HG02571 (cell line): Measurements from ENCODE around the gene CHL1.

Source experiments
- ATAC-seq: cut with Tn5 transposase; IDR thresholded peaks from one replicate; pipeline ENCODE4 v1.9.1; 2021; ENCODE audit warnings: mild to moderate bottlenecking, moderate library complexity; ENCODE audit not compliant: unreplicated experiment

The CHL1 gene

DNA sequence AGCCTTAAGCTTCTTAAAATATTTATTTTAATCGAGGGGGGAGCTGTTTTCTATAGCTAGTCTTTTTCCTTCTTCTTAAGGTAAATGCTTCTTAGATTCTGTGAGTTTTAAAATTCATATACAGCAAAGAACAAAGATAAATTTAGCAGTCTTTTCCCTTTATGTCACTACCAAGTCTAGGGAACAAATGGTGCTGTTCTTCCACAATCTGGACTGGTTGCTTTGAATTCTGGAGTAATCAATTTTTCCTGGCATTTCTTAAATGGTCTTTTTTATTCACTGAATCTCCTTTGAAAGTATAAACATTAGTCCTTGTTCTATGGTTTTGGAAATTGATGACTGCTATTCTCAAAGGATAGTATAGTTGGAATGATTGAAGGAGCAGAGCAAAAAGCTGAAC is 82.8 kb downstream of the CHL1 start:
- ATAC-seq, result no peak

DNA sequence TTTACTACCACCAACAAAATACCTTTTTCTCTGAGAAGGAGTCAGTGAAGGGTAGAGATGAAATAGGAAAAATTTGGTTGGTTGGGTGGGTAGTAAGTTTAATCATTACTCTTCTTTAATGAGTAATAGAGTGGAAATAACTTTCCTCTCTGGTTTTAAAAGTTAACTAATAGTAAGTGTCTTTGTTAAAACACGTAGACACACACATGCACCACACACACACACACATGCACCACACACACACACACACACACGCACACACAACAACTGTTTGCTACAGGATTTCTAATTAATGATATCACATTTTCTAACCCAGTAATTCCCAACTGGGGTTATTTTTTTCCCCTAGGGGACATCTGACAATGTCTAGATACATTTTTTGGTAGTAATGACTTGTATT is 84.1 kb downstream of the CHL1 start:
- ATAC-seq, result no peak

GRCh38 chr3:284322-284721 is 87.8 kb downstream of the CHL1 start:
- ATAC-seq, result no peak

DNA sequence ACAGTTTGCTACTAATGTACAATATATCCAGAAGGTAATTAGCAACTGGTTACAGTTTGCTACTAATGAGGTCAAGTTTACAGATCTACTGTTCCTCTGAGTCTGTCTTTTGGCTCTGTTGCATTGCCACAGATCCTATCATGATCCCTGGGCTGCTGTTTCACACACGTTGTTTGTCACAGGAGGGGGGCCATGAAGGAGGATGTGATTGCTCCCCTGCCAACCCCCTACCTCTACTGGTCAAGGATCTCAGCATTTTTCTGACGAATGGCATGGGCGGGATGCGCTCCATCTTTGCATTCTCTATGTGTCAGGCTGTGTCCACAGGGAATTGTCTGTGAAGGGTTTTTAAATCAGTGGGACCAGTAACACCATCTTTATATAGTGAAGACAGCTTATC is 91.9 kb downstream of the CHL1 start:
- no peak for ATAC-seq

GRCh38 chr3:291028-291427 is 94.5 kb downstream of the CHL1 start:
- ATAC-seq, result no peak

DNA sequence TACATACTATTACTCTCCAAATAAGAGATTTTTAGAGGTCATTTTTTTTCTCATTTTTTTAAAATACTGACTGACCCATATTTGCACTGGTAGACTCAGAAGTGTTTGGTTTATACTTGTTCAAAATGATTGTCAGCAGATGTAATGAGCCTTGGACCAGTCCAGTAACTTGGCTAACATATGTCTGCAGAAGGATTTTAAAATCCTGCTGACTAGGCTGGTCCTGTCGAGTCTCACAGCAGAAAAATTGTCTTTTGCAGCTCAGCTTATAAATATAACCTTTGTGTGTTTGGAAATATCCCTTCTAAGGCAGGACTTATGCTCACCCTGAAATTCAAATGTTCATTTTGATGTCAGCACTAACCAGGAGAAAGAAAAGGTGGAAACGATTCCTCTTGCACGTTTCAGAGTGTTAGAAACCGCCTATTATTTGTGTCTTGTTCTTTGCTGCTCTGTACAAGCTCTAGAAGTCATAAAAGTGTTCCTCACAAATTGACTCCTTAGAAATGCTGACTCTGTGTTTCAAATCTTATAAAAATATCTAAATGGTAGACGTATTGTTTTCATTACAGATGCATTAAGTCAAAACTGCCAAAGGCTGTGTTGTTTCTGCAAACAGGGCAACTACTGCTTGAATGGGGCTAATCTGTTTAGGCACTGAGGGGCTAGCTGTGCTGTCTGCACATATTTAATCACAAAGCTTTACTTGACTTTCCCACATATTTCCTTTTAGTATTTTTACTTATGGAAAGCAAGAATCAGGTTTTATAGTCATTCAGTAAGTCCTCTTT is 95.3 kb downstream of the CHL1 start:
- no peak for ATAC-seq

DNA sequence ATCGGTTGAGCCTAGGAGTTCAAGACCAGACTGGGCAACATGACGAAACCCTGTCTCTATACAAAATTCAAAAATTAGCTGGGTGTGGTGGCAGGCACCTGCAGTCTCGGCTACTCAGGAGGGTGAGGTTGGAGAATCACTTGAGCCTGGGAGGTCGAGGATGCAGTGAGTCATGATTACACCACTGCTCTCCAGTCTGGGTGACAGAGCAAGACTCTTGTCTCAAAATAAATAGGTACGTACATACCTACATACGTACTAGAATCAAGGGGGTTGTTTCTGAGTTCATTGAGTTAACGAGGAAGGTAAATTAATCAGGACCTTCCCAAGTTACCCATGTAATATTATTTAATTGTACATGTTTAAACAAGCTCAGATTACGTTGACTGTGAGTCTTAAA is 97.5 kb downstream of the CHL1 start:
- ATAC-seq, result no peak

- no peak for ATAC-seq
Measured at GRCh38 chr3:294581-294980, 98.0 kb downstream of the CHL1 start.

GRCh38 chr3:295166-295565 is 98.6 kb downstream of the CHL1 start:
- no peak for ATAC-seq

- ATAC-seq, result no peak
Measured at GRCh38 chr3:297585-297984, 101.0 kb downstream of the CHL1 start.

DNA sequence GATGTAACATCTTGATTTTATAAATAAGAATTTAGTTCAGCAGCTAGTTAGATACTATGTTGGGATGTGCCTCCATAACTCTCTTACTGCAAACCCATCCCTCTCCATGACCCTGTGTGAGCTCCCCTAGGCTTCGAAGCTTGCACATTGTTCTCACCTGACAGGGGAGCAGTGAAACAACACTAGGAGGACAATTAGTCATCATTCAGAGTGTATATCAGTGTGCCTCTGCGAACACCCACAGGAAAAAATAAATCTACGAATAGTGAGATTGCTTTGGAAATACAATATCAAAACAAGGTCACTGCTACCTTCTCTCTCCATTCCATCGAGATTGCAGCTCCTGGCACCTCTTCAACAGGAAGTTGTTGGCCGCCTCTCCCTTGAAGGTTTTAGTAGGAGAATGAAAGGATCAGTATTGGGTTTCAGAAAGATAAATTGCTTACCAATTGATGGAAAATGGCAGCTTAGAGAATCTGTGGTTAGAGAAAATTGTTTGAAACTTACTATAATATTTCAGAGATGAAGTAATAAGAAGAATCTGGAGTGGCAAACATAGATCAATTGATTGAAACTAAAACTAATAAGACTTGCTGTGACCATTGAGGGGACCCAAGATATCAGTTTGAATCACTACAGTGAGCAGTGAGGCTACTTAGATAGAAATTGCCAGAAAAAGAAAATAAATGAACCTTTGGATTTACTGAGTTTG is 103.2 kb downstream of the CHL1 start:
- no peak for ATAC-seq

GRCh38 chr3:307182-307581 is 110.6 kb downstream of the CHL1 start:
- no peak for ATAC-seq

GRCh38 chr3:308597-309321 is 112.2 kb downstream of the CHL1 start:
- ATAC-seq, result no peak

- no peak for ATAC-seq
Measured at GRCh38 chr3:312160-312733, 115.7 kb downstream of the CHL1 start.

- ATAC-seq, result no peak
Measured at GRCh38 chr3:312911-313310, 116.3 kb downstream of the CHL1 start.

DNA sequence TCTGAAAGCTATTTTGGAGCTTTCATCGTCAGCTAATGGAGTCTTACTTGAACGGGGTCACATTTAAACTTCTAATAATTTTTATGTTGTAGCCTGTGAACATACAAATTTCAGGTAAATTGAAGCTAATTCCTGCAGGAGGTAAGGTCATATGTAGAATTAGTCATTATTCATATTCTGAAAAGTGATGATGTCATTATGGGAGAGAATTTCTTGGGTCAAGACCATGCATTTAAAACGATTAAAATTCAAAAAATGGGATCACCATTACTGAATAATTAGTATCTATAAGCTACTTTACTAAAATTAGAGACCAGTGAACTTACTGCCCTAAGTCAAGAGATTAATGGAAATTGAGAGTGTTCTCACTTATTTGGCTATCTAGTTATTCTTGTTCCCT is 120.4 kb downstream of the CHL1 start:
- no peak for ATAC-seq

DNA sequence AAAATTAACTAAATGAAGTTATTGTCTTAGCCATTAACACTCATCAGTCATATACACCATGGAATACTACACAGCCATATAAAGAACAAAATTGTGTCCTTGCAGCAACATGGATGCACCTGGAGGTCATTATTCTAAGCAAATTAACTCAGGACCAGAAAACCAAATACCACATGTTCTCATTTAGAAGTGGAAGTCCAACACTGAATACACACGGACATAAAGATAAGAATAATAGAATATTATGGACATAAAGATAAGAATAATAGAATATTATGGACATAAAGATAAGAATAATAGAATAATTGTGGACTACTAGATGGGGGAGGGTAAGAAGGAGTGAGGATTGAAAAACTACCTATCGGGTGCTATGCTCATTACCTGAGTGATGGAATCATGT is 122.3 kb downstream of the CHL1 start:
- no peak for ATAC-seq

- ATAC-seq, result no peak
Measured at GRCh38 chr3:324423-324822, 127.9 kb downstream of the CHL1 start.

- ATAC-seq, result no peak
Measured at GRCh38 chr3:325495-325894, 128.9 kb downstream of the CHL1 start.

DNA sequence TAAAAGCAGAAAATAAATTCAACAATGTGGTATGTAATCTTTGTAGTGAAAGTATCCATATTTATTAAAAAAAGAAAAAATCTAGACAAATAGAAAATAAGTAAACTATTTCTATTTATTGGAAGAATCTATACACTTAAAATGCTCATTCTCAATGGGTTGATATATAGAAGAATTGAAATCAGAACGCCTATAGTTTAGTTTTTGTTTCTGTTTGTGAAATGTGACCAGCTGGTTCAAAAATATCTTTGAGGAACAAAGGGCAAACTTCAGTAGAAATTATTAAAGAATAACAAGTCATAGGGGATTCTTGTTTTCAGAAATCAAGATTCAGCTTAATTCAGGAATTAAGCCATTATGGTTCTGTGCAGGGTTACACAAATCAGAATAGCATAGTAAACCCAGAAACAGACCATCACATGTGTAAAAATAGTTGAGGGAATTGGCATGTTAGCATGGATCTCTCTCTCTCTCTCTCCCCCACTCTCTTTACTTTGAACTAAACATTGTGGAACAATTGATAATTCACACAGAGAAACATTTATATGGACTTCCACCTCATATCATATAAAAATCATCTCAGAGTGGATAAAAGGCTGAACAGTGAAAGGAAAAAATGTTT is 134.0 kb downstream of the CHL1 start:
- peak; percentile 50 for ATAC-seq

GRCh38 chr3:331881-332280 is 135.3 kb downstream of the CHL1 start:
- ATAC-seq, result no peak
